Panc1 (cell line): Measurements from ENCODE around the gene RNU7-1. TPM values are rescaled to one million over a fixed set of nuclear protein-coding genes. Genes with fewer than 3 reads are reported as not detected.

Experiments
- ATAC-seq: fragments of 200-7000 bp; cut with Tn5 transposase; 2 replicates; pipeline ENCODE4 v1.9.1; 2020; ENCODE audit warnings: mild to moderate bottlenecking, moderate library complexity
- BruUV-seq: library from RNA; stranded (reverse); fragments of 400-500 nt; replicated peaks from 2 replicates; lab custom pipeline; 2021; lab: Mats Ljungman, UMichigan
- CTCF ChIA-PET: fragments of 300-600 bp; sonication (Branson Sonifier 250); formaldehyde crosslinking; loops from one replicate; lab custom pipeline; 2022; ENCODE audit warnings: antibody characterized with exemption; lab: Charles Lee
- POLR2A ChIA-PET: fragments of 300-600 bp; sonication (Branson Sonifier 250); formaldehyde crosslinking; loops from one replicate; lab custom pipeline; 2022; ENCODE audit warnings: antibody characterized with exemption; lab: Charles Lee
- DNase-seq: peaks from one replicate; pipeline ENCODE4 v3.0.0-alpha.2; 2010; ENCODE audit warnings: low read depth, low spot score
- H3K27ac ChIP-seq: 2 replicates; pipeline ENCODE4 v1.5.1; 2011; ENCODE audit warnings: mild to moderate bottlenecking, low read length, inconsistent platforms
- H3K27me3 ChIP-seq: fragments of 200-500 bp; sonication (Bioruptor generic); 2 replicates; pipeline ENCODE4 v1.6.0; 2014; ENCODE audit warnings: low read length, inconsistent platforms; ENCODE audit not compliant: control insufficient read depth, insufficient read depth
- H3K36me3 ChIP-seq: fragments of 200-500 bp; sonication (Bioruptor generic); 2 replicates; pipeline ENCODE4 v1.5.1; 2014; ENCODE audit warnings: inconsistent platforms, mild to moderate bottlenecking, low read length, moderate library complexity; ENCODE audit not compliant: control insufficient read depth, insufficient read depth
- H3K4me1 ChIP-seq: 2 replicates; pipeline ENCODE4 v1.5.1; 2011; ENCODE audit warnings: inconsistent platforms, mild to moderate bottlenecking, low read length, moderate library complexity; ENCODE audit not compliant: control insufficient read depth, insufficient read depth
- H3K4me3 ChIP-seq, 2 experiments: 2 replicates each; pipeline ENCODE4 v1.5.1; 2011 to 2012; ENCODE audit warnings: low read depth in 2 of 2, low read length in 2 of 2, mild to moderate bottlenecking in 2 of 2, inconsistent platforms in 1 of 2, moderate library complexity in 1 of 2
- H3K9me3 ChIP-seq: fragments of 200-500 bp; sonication (Bioruptor generic); 2 replicates; pipeline ENCODE4 v1.5.1; 2014; ENCODE audit warnings: low read depth, mild to moderate bottlenecking, inconsistent platforms, low read length, moderate library complexity; ENCODE audit not compliant: control insufficient read depth, insufficient read depth
- CTCF ChIP-seq: fragments of 450-650 bp; IDR thresholded peaks from 2 replicates; pipeline ENCODE4 v1.5.1; 2017; ENCODE audit warnings: mild to moderate bottlenecking
- POLR2AphosphoS5 ChIP-seq: IDR thresholded peaks from 2 replicates; pipeline ENCODE4 v1.6.1; 2012; ENCODE audit warnings: mild to moderate bottlenecking, low read depth, low read length, moderate library complexity
- REST ChIP-seq, 2 experiments: IDR thresholded peaks; 2 replicates each; pipeline ENCODE4 v1.6.1; 2011 to 2012; ENCODE audit warnings: low read depth in 2 of 2, control low read depth in 1 of 2, low read length in 1 of 2, mild to moderate bottlenecking in 1 of 2, moderate library complexity in 1 of 2; ENCODE audit not compliant: insufficient read depth in 1 of 2
- SIN3A ChIP-seq: IDR thresholded peaks from 2 replicates; pipeline ENCODE4 v1.6.1; 2012; ENCODE audit warnings: low read depth, mild to moderate bottlenecking, low read length, moderate library complexity, borderline replicate concordance; ENCODE audit not compliant: insufficient read depth
- TCF7L2 ChIP-seq: IDR thresholded peaks from 2 replicates; pipeline ENCODE4 v1.6.1; 2011; ENCODE audit warnings: mild to moderate bottlenecking, low read depth, low read length, inconsistent platforms
- in situ Hi-C: cut with HindIII; loops from 2 replicates; pipeline ENCODE4 v1.10.0; 2016; ENCODE audit warnings: low sequenced_read_pairs, low pct_unique_long_range_greater_than_20kb
- intact Hi-C: fragments of 100-400 bp; cut with micrococcal nuclease; formaldehyde crosslinking; loops from one replicate; pipeline ENCODE4 v1.10.0; 2022; ENCODE audit not compliant: unreplicated experiment
- total RNA-seq: library from RNA; stranded (reverse); gene quantifications from one replicate; pipeline ENCODE4 v1.2.1, GENCODE V29; 2021; ENCODE audit not compliant: unreplicated experiment

The RNU7-1 gene
- total RNA-seq, 1 experiment from 2014 or later, result not detected

- BruUV-seq, result no TSS peak
- H3K27me3 ChIP-seq, result no peaks in the 10 kb centered on the region
- H3K27ac ChIP-seq, result peak overlapping the region; percentile 95; the same call in 1 of the 2 replicates
- no peaks in the 10 kb centered on the region; the same call in 1 of the 2 replicates for H3K36me3 ChIP-seq
- no peaks in the 10 kb centered on the region for H3K9me3 ChIP-seq
- DNase-seq, result no peak
- CTCF ChIA-PET, result no interaction called here
- intact Hi-C loops (loop anchor here (10.0 kb wide), 1 partner anchor 173 kb away; no protein-coding TSS in a partner anchor), in situ Hi-C loops (no loop called here)
- POLR2A ChIA-PET, result interaction anchor here (0.6 kb wide), 1 partner anchor 17 kb away, joined by 3 read pairs; no protein-coding TSS in a partner anchor
- H3K4me3 ChIP-seq, result no peak overlapping the region
- no peak for TF ChIP-seq REST (IDR thresholded peaks at IDR 0.05; ENCODE audit: insufficient read depth in 1 of 2, low read depth in 2 of 2, low read length in 1 of 2)
- TF ChIP-seq CTCF, result no peak
- TF ChIP-seq POLR2AphosphoS5, result no peak
- no peak for TF ChIP-seq SIN3A
- no peak for TF ChIP-seq TCF7L2
- no peak for ATAC-seq
- peaks cover 50% of the 10 kb centered on the region for H3K4me1 ChIP-seq
These were observed 1.8 kb upstream of the RNU7-1 start for GRCh38 chr12:6941782-6942181.

- intact Hi-C loops (loop anchor here (10.0 kb wide), 1 partner anchor 173 kb away; no protein-coding TSS in a partner anchor), in situ Hi-C loops (no loop called here)
- Histone ChIP-seq H3K4me3 (no peak overlapping the region), H3K27me3 (no peaks in the 10 kb centered on the region), H3K36me3 (no peaks in the 10 kb centered on the region; the same call in 1 of the 2 replicates), H3K9me3 (no peaks in the 10 kb centered on the region), H3K27ac (peak overlapping the region; percentile 95), H3K4me1 (peaks cover 46% of the 10 kb centered on the region)
- DNase-seq (no peak), ATAC-seq (no peak)
- ChIA-PET CTCF (no interaction called here), POLR2A (interaction anchor here (0.6 kb wide), 1 partner anchor 17 kb away, joined by 3 read pairs; no protein-coding TSS in a partner anchor)
- BruUV-seq, result no TSS peak
- TF ChIP-seq REST (IDR thresholded peaks at IDR 0.05; ENCODE audit: insufficient read depth in 1 of 2, low read depth in 2 of 2, low read length in 1 of 2) (no peak), POLR2AphosphoS5 (no peak; the same call in 1 of the 2 replicates), CTCF (no peak), SIN3A (no peak), TCF7L2 (no peak)
These were observed 1.3 kb upstream of the RNU7-1 start for GRCh38 chr12:6942331-6942665.
